ENCODE results near the gene MRPL37.

MRPL37 gene

DNA sequence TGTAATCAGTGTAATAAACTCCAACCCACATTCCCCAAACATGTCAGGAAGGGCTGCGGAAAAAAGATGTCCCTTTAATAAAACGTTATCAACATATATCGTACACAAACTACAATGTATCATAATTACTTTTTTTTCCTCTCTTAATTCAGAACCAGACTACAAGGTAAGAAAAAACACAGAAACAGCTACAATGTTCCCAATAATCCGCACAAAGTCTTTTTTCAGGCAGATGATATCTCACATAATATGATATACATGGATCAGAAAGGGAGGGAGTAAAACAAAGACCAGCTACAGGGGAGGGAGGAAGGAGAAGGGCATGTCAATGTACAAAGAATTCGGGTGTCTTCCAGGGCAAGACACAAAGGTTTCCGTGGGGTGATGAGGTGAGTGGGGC lies 25.4 kb downstream of the MRPL37 start:
- H3K4me3 ChIP-seq (ENCODE audit: low read depth, low read length): no peak overlapping the region
- TF ChIP-seq, protein P1, sequence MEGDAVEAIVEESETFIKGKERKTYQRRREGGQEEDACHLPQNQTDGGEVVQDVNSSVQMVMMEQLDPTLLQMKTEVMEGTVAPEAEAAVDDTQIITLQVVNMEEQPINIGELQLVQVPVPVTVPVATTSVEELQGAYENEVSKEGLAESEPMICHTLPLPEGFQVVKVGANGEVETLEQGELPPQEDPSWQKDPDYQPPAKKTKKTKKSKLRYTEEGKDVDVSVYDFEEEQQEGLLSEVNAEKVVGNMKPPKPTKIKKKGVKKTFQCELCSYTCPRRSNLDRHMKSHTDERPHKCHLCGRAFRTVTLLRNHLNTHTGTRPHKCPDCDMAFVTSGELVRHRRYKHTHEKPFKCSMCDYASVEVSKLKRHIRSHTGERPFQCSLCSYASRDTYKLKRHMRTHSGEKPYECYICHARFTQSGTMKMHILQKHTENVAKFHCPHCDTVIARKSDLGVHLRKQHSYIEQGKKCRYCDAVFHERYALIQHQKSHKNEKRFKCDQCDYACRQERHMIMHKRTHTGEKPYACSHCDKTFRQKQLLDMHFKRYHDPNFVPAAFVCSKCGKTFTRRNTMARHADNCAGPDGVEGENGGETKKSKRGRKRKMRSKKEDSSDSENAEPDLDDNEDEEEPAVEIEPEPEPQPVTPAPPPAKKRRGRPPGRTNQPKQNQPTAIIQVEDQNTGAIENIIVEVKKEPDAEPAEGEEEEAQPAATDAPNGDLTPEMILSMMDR (IDR thresholded peaks at IDR 0.05; ENCODE audit: low read depth, low read length): no peak

DNA sequence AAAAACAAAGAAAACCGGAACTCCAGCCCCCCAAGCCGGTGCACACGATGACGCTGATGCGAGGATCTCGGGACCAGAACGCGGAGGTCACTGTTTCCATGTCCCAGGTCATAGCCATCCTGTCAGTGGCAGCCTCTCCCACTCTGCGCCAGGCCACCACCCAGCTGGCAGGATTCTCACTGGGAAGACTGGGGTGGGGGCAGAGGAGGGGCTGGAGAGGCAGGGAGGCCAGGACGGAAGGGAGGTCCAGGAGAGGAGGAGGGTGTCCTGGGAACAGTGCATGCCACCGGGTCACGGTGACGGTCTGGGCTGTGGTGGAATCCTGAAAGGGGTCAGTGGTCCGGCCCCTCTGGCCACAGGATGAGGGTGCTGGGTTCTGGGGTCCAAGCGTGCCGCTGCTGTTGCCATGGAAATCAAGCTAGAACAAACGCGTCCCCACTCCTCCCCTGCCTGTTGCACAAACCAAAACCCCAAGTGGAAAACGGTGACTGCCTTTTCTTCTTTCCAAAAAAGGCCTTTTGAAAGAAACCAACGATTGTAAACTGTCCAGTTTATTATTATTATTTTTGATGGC lies 26.1 kb downstream of the MRPL37 start:
- H3K4me3 ChIP-seq (ENCODE audit: low read depth, low read length): no peak overlapping the region
- TF ChIP-seq, protein P1 (IDR thresholded peaks at IDR 0.05; ENCODE audit: low read depth, low read length): no peak

DNA sequence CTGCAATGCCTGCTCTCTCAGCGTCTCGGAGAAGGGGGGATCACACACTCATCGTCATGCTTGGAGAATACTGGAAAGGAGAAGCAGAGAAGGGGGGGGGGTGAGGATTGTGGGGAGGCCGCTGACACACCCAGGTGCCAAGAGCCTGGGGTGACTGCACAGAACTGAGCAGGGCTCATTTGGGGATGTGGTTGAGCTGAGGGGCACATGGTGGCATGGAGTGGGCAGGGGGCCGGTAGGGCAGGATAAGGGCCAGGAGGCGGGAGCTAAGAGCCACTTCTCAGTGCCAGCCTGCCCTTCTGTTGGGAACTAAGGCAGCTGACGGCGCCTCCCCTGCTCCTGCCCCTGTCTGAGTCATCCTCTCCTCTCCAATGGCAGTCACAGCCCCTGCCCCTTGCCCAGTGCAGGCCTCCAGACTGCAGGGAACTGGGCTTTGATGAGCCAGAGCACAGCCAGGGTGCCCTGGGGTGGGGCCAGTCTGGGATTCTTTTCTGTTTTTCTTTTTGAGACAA lies 27.2 kb downstream of the MRPL37 start:
- TF ChIP-seq, protein P1 (IDR thresholded peaks at IDR 0.05; ENCODE audit: low read depth, low read length): no peak
- no peak overlapping the region for H3K4me3 ChIP-seq (ENCODE audit: low read depth, low read length)

DNA sequence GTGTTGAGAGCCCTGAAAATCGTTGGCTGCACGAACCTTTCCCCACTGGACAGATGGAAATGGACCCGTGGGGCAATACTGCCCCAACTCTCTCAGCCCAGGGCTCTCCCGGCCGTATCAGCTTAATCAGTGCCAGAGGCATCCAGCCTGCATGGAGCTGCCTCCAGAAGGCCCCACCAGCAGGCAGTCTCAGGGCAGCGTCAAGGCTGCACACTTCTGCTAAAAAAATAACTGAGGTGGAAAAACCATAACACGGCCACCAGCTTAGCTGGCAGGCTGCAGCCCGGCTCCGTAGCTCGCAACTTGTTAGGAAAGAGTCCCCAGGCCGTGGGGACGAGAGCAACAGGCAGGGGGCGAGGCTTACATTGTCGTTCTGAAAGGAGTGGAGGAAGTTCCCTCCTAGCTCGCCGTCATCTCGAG lies 27.9 kb downstream of the MRPL37 start:
- no peak overlapping the region for H3K4me3 ChIP-seq (ENCODE audit: low read depth, low read length)
- TF ChIP-seq, protein P1 (IDR thresholded peaks at IDR 0.05; ENCODE audit: low read depth, low read length): no peak

DNA sequence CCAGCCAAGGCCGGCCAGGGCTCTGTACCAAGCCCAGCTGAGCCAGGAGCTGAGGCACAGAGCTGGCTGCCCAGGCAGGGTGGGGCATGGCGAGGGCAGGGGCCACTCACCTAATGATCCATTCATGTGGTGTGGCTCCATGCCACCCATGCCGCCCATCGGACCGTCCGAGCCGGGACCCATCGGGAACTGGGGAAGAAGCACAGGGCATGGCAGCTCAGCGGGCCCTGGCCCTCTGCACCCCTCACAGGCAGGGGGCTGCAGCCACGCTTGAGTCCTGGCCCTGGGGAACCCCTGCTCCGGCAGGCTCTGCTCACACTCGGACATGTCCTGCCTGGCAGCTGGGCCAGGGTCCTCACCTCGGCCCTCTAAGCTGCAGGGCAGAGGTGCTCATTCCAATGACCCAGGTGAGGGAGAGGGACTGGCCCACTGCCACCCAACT lies 28.7 kb downstream of the MRPL37 start:
- H3K4me3 ChIP-seq (ENCODE audit: low read depth, low read length): no peak overlapping the region
- TF ChIP-seq, protein P1 (IDR thresholded peaks at IDR 0.05; ENCODE audit: low read depth, low read length): no peak

DNA sequence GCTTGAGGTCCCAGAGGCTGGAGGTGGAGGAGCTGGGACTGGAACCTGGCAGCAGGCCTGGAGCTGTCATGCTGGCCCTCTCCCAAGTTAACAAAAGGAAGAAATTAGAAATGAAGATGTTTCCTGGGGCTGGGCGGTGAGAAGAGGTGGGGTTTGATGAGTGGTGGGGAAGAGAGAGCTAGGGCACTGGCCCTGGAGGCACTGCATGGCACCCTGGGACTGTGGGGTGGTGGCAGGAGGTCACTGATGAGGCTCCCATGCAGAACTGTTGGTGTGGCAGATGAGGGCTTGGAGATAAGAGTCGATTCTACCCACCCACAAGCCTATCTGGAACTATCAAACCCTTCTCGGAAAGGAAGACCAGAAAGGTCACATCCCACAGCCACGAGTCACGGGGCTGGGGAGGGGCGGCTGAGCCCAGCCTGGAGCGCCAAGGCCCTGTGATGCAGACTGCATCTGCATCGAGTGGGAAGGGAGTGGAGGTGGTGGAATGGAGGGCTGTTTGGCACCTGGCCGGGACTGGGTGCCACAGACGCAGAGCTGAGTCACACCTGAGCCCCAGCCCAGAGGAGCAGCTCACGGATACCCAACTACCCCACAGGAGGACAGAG lies 29.4 kb downstream of the MRPL37 start:
- no peak overlapping the region for H3K4me3 ChIP-seq (ENCODE audit: low read depth, low read length)
- TF ChIP-seq, protein P1 (IDR thresholded peaks at IDR 0.05; ENCODE audit: low read depth, low read length): no peak

Measured in WI38 (cell line).